Thymus (tissue), 11 donors: ENCODE data around the gene LTF. TPM values are rescaled to one million over a fixed set of nuclear protein-coding genes. Genes with fewer than 3 reads are reported as not detected.
"Not testable (repeated sequence)": the region's sequence is repeated elsewhere in the genome, so short reads cannot be mapped to it uniquely, and the experiment has no call there.

ENCODE experiments used
- DNase-seq, 9 donors: peaks; one replicate each; pipeline ENCODE4 v3.0.0-alpha.2; 2013; ENCODE audit warnings: low spot score in 9 of 9, low read depth in 6 of 9, missing footprints in 1 of 9
- H3K27ac ChIP-seq, 2 donors: one replicate each; pipeline ENCODE4 v1.5.1; 2013; ENCODE audit warnings: control low read depth in 1 of 2, low read depth in 1 of 2, low read length in 1 of 2, mild to moderate bottlenecking in 1 of 2, moderate library complexity in 1 of 2
- H3K27me3 ChIP-seq, 2 donors: one replicate each; pipeline ENCODE4 v1.5.1; 2013; ENCODE audit warnings: low read length in 1 of 2; ENCODE audit not compliant: control insufficient read depth in 2 of 2, insufficient read depth in 1 of 2
- H3K36me3 ChIP-seq, 2 donors: one replicate each; pipeline ENCODE4 v1.5.1; 2013; ENCODE audit warnings: low read length in 1 of 2, mild to moderate bottlenecking in 1 of 2, moderate library complexity in 1 of 2; ENCODE audit not compliant: control insufficient read depth in 2 of 2, insufficient read depth in 2 of 2
- H3K4me1 ChIP-seq, 2 donors: one replicate each; pipeline ENCODE4 v1.5.1; 2013; ENCODE audit warnings: low read length in 2 of 2; ENCODE audit not compliant: control insufficient read depth in 2 of 2, insufficient read depth in 2 of 2
- H3K4me3 ChIP-seq, 2 donors: one replicate each; pipeline ENCODE4 v1.5.1; 2013; ENCODE audit warnings: low read length in 2 of 2, control low read depth in 1 of 2, mild to moderate bottlenecking in 1 of 2
- H3K9me3 ChIP-seq, 2 donors: one replicate each; pipeline ENCODE4 v1.5.1; 2013; ENCODE audit warnings: low read length in 1 of 2, mild to moderate bottlenecking in 1 of 2; ENCODE audit not compliant: control insufficient read depth in 2 of 2, insufficient read depth in 1 of 2
- WGBS: extraction: QIAGEN DNeasy Blood & Tissue Kit; methylation state at CpG from one replicate; pipeline ENCODE4 v1.1.7; 2013; 5-methylcytosine and 5-hydroxymethylcytosine counted together
- polyA plus RNA-seq: library from polyadenylated mRNA; stranded (reverse); fragments of 200-250 nt; gene quantifications from one replicate; pipeline ENCODE4 v1.2.3, GENCODE V29; 2013
- total RNA-seq: library from RNA; stranded (reverse); fragments of 120-200 nt; gene quantifications from one replicate; pipeline ENCODE4 v1.2.4, GENCODE V29; 2013
- donor health status: healthy.

The LTF gene
- total and polyA plus RNA-seq, 2 donors = 44.2 to 64.3 TPM

GRCh38 chr3:46435081-46435726, 29.5 kb downstream of the LTF start:
- H3K4me1 ChIP-seq = peaks cover 0 to 19% of the 10 kb centered on the region in 2 donors
- WGBS = 95% methylated on average over 3 of the region's 3 CpGs
- no peaks in the 10 kb centered on the region for H3K36me3 ChIP-seq
- peaks cover 0 to 6% of the 10 kb centered on the region in 2 donors for H3K9me3 ChIP-seq
- peak overlapping the region in 1 of 2 donors; percentile 8 for H3K27ac ChIP-seq
- no peak overlapping the region for H3K4me3 ChIP-seq
- peak in 2 of 9 donors; percentile 24 to 53 for DNase-seq
- no peaks in the 10 kb centered on the region for H3K27me3 ChIP-seq

GRCh38 chr3:46433841-46434240, 30.9 kb downstream of the LTF start:
- no peak for DNase-seq
- H3K27ac ChIP-seq = no peak overlapping the region
- H3K36me3 ChIP-seq = no peaks in the 10 kb centered on the region
- H3K9me3 ChIP-seq = peaks cover 0 to 6% of the 10 kb centered on the region in 2 donors
- WGBS = 89% methylated on average over 1 of the region's 1 CpG
- peaks cover 0 to 13% of the 10 kb centered on the region in 2 donors for H3K4me1 ChIP-seq
- H3K27me3 ChIP-seq = no peaks in the 10 kb centered on the region
- H3K4me3 ChIP-seq = no peak overlapping the region

- not testable (repeated sequence) for H3K27ac ChIP-seq, H3K27me3 ChIP-seq, DNase-seq, H3K36me3 ChIP-seq, H3K4me1 ChIP-seq, H3K4me3 ChIP-seq, H3K9me3 ChIP-seq
- WGBS = 27% methylated on average over 4 of the region's 4 CpGs
Observed at GRCh38 chr3:46433118-46433517, 31.6 kb downstream of the LTF start.

GRCh38 chr3:46431905-46432304, 32.8 kb downstream of the LTF start:
- not testable (repeated sequence) for H3K27ac ChIP-seq, H3K4me1 ChIP-seq, DNase-seq, H3K4me3 ChIP-seq, H3K9me3 ChIP-seq, H3K27me3 ChIP-seq, H3K36me3 ChIP-seq
- WGBS = 90% methylated on average over 5 of the region's 5 CpGs

- not testable (repeated sequence) for DNase-seq, H3K27ac ChIP-seq, H3K27me3 ChIP-seq, H3K36me3 ChIP-seq, H3K9me3 ChIP-seq, H3K4me3 ChIP-seq
- peaks cover 0 to 12% of the 10 kb centered on the region in 2 donors for H3K4me1 ChIP-seq
- WGBS = 96% methylated on average over 1 of the region's 1 CpG
Observed at GRCh38 chr3:46430879-46431278, 33.8 kb downstream of the LTF start.

- H3K36me3 ChIP-seq = no peaks in the 10 kb centered on the region
- peaks cover 0 to 7% of the 10 kb centered on the region in 2 donors for H3K4me1 ChIP-seq
- peaks cover 0 to 6% of the 10 kb centered on the region in 2 donors for H3K9me3 ChIP-seq
- H3K27me3 ChIP-seq = no peaks in the 10 kb centered on the region
- H3K27ac ChIP-seq = no peak overlapping the region
- no peak for DNase-seq
- 98% methylated on average over 5 of the region's 5 CpGs for WGBS
- H3K4me3 ChIP-seq = no peak overlapping the region
Observed at GRCh38 chr3:46429671-46430070, 35.0 kb downstream of the LTF start.

GRCh38 chr3:46429250-46429649, 35.5 kb downstream of the LTF start:
- peaks cover 0 to 6% of the 10 kb centered on the region in 2 donors for H3K9me3 ChIP-seq
- no peaks in the 10 kb centered on the region for H3K27me3 ChIP-seq
- WGBS = 96% methylated on average over 5 of the region's 5 CpGs
- H3K4me3 ChIP-seq = no peak overlapping the region
- H3K36me3 ChIP-seq = no peaks in the 10 kb centered on the region
- peaks cover 0 to 7% of the 10 kb centered on the region in 2 donors for H3K4me1 ChIP-seq
- no peak for DNase-seq
- no peak overlapping the region for H3K27ac ChIP-seq

- H3K27me3 ChIP-seq = no peaks in the 10 kb centered on the region
- 96% methylated on average over 10 of the region's 10 CpGs for WGBS
- no peaks in the 10 kb centered on the region for H3K36me3 ChIP-seq
- H3K27ac ChIP-seq = no peak overlapping the region
- H3K9me3 ChIP-seq = peaks cover 0 to 4% of the 10 kb centered on the region in 2 donors
- peaks cover 0 to 7% of the 10 kb centered on the region in 2 donors for H3K4me1 ChIP-seq
- no peak overlapping the region for H3K4me3 ChIP-seq
- no peak for DNase-seq
Observed at GRCh38 chr3:46427916-46428833, 36.5 kb downstream of the LTF start.

GRCh38 chr3:46427404-46427803, 37.3 kb downstream of the LTF start:
- not testable (repeated sequence) for DNase-seq, H3K27ac ChIP-seq, H3K4me1 ChIP-seq, H3K4me3 ChIP-seq, H3K27me3 ChIP-seq, H3K36me3 ChIP-seq, H3K9me3 ChIP-seq
- WGBS = 93% methylated on average over 8 of the region's 8 CpGs
